Parathyroid adenoma (tissue), 2 donors: Measurements from ENCODE around the gene CALML3.

ENCODE experiments used
- H2AFZ ChIP-seq: fragments of 300-600 bp; sonication (generic); one replicate; pipeline ENCODE4 v1.7.0; 2017; ENCODE audit warnings: antibody characterized with exemption, mild to moderate bottlenecking
- H3K27ac ChIP-seq: fragments of 300-600 bp; sonication (generic); one replicate; pipeline ENCODE4 v1.7.0; 2017
- H3K27me3 ChIP-seq: fragments of 300-600 bp; sonication (generic); one replicate; pipeline ENCODE4 v1.7.0; 2017; ENCODE audit warnings: low read length; ENCODE audit not compliant: control insufficient read depth, insufficient read depth
- H3K36me3 ChIP-seq: fragments of 300-600 bp; sonication (generic); one replicate; pipeline ENCODE4 v1.7.0; 2017; ENCODE audit warnings: low read length; ENCODE audit not compliant: control insufficient read depth, insufficient read depth
- H3K4me1 ChIP-seq: fragments of 300-600 bp; sonication (generic); one replicate; pipeline ENCODE4 v1.7.0; 2017; ENCODE audit warnings: control low read depth
- H3K4me2 ChIP-seq: fragments of 300-600 bp; sonication (generic); one replicate; pipeline ENCODE4 v1.7.0; 2017; ENCODE audit warnings: low read length
- H3K4me3 ChIP-seq: fragments of 300-600 bp; sonication (generic); one replicate; pipeline ENCODE4 v1.7.0; 2017; ENCODE audit warnings: low read depth, low read length
- H3K79me2 ChIP-seq: fragments of 300-600 bp; sonication (generic); one replicate; pipeline ENCODE4 v1.7.0; 2017; ENCODE audit warnings: control low read depth
- H3K9ac ChIP-seq: fragments of 300-600 bp; sonication (generic); one replicate; pipeline ENCODE4 v1.7.0; 2017; ENCODE audit warnings: mild to moderate bottlenecking
- H3K9me3 ChIP-seq: fragments of 300-600 bp; sonication (generic); one replicate; pipeline ENCODE4 v1.7.0; 2017; ENCODE audit warnings: low read length; ENCODE audit not compliant: control insufficient read depth
- CTCF ChIP-seq: fragments of 300-600 bp; sonication (generic); IDR thresholded peaks from one replicate; pipeline ENCODE4 v1.7.0; 2017; ENCODE audit warnings: antibody characterized with exemption, mild to moderate bottlenecking
- donor health status: primary hyperparathyroidism.

CALML3 gene

DNA sequence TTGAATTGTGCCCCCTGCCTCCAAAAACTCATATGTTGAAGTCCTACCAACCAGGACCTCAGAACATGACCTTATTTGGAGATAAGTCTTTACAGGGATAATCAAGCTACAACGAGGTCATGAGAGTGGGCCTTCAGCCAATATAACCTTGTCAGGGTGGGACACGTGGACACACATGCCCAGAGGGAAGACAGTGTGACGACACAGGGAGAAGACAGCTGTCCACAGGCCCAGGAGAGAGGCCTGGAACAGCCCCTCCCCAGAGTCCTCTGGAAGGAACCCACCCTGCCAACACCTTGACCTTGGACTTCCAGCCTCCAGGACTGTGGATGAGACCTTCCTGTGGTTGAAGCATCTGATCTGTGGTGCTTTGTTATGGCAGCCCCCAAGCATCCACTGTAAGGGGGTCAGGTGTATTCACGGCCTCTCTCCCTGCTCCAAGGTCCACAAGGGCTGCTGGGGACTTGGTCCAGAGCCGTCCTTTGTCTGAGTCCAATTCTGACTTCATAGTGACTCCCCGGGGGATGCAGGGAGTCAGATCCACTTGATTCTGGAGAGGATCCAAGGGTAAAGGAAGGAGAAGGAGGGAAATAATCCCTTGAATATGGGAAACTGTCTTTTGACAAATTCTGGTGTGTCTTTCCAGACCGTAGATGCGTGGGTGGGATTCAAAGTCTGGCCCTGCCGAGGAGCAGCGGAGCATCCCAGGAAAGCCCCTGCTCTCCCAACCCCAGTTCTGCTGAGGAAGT, 7.0 kb downstream of the CALML3 start:
- no peaks in the 10 kb centered on the region for H3K36me3 ChIP-seq
- H2AFZ ChIP-seq, result no peak overlapping the region
- no peak overlapping the region for H3K27ac ChIP-seq
- no peak overlapping the region for H3K9ac ChIP-seq
- no peaks in the 10 kb centered on the region for H3K4me1 ChIP-seq
- no peak overlapping the region for H3K4me3 ChIP-seq
- no peaks in the 10 kb centered on the region for H3K27me3 ChIP-seq
- TF ChIP-seq CTCF, result no peak
- no peaks in the 10 kb centered on the region for H3K9me3 ChIP-seq
- no peak overlapping the region for H3K4me2 ChIP-seq
- H3K79me2 ChIP-seq, result no peaks in the 10 kb centered on the region

GRCh38 chr10:5532307-5532605, 7.5 kb downstream of the CALML3 start:
- no peak for TF ChIP-seq CTCF
- Histone ChIP-seq H3K27ac (no peak overlapping the region), H2AFZ (no peak overlapping the region), H3K79me2 (no peaks in the 10 kb centered on the region), H3K9me3 (no peaks in the 10 kb centered on the region), H3K36me3 (no peaks in the 10 kb centered on the region), H3K4me2 (no peak overlapping the region), H3K9ac (no peak overlapping the region), H3K4me1 (no peaks in the 10 kb centered on the region), H3K27me3 (no peaks in the 10 kb centered on the region), H3K4me3 (no peak overlapping the region)

- no peaks in the 10 kb centered on the region for H3K79me2 ChIP-seq
- no peaks in the 10 kb centered on the region for H3K4me1 ChIP-seq
- H3K27ac ChIP-seq, result no peak overlapping the region
- no peak overlapping the region for H3K4me2 ChIP-seq
- no peak overlapping the region for H3K9ac ChIP-seq
- TF ChIP-seq CTCF, result no peak
- H3K36me3 ChIP-seq, result no peaks in the 10 kb centered on the region
- H3K27me3 ChIP-seq, result no peaks in the 10 kb centered on the region
- no peaks in the 10 kb centered on the region for H3K9me3 ChIP-seq
- H2AFZ ChIP-seq, result no peak overlapping the region
- no peak overlapping the region for H3K4me3 ChIP-seq
These were observed 7.9 kb downstream of the CALML3 start for GRCh38 chr10:5532618-5533097.

DNA sequence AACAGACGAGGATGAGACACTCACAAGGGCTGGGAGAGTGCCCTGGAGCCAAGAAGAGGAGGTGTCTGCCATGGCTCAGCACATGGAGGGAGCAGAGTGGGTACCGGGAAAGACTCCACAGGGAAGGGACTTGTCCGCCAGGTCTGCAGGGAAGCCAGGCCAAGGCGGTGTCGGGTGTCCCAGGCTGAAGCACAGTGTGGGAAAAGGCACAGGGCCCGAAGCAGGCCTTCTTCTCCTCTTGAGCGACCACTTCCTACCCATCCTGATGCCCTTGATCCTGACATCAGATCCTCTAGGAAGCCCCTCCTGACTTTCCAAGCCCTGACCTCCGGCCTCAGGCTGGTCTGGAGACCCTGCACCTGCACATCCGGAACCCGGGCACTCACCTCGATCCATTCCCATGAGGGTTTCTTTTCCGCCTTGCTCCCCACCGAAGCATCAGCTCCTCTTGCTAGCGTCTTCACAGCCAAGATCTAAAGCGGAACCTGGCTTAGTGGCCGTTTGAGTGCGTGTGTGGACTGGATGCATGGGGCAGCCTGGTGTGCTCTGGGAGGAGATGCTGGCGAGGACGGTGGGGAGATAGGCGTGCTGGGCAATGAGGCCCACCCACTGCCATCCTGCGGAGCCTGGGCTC, 8.5 kb downstream of the CALML3 start:
- no peaks in the 10 kb centered on the region for H3K9me3 ChIP-seq
- no peaks in the 10 kb centered on the region for H3K79me2 ChIP-seq
- H3K9ac ChIP-seq, result no peak overlapping the region
- no peaks in the 10 kb centered on the region for H3K4me1 ChIP-seq
- H3K36me3 ChIP-seq, result no peaks in the 10 kb centered on the region
- no peak overlapping the region for H2AFZ ChIP-seq
- H3K4me2 ChIP-seq, result no peak overlapping the region
- no peak overlapping the region for H3K27ac ChIP-seq
- TF ChIP-seq CTCF, result no peak
- no peak overlapping the region for H3K4me3 ChIP-seq
- H3K27me3 ChIP-seq, result no peaks in the 10 kb centered on the region
